Renal cortical epithelial cell (primary cell): ENCODE measurements around the gene SLC7A6OS. TPM values are rescaled to one million over a fixed set of nuclear protein-coding genes. Genes with fewer than 3 reads are reported as not detected.

ENCODE experiments used
- DNase-seq: peaks from one replicate; pipeline ENCODE4 v3.0.0-alpha.2; 2011; ENCODE audit warnings: low read depth
- total RNA-seq: library from RNA; depleted of rRNA; stranded (reverse); fragments of >200 nt; gene quantifications from 2 replicates; pipeline ENCODE4 v1.2.3, GENCODE V29; 2014

SLC7A6OS gene
- total RNA-seq, 1 donor from 2014 or later: 12.1 TPM

- DNase-seq: no peak
Observed at GRCh38 chr16:68253721-68254120, 57.0 kb downstream of the SLC7A6OS start.

- no peak for DNase-seq
Observed at GRCh38 chr16:68252383-68252782, 58.4 kb downstream of the SLC7A6OS start.

- no peak for DNase-seq
Observed at GRCh38 chr16:68251832-68252231, 58.9 kb downstream of the SLC7A6OS start.

GRCh38 chr16:68250951-68251350, 59.8 kb downstream of the SLC7A6OS start:
- DNase-seq: no peak

GRCh38 chr16:68249371-68249770, 61.4 kb downstream of the SLC7A6OS start:
- no peak for DNase-seq

Other genes with a start within 250 kb of the SLC7A6OS start
- gene NFATC3, start 225.6 kb downstream of the SLC7A6OS start, total RNA-seq: 6.1 and 17.4 TPM in 2 replicates
- 11.5 and 13.9 TPM in 2 replicates for gene ESRP2, start 74.8 kb downstream of the SLC7A6OS start, total RNA-seq
- gene PLA2G15, start 65.6 kb downstream of the SLC7A6OS start, total RNA-seq: 19.3 and 50.1 TPM in 2 replicates
- gene SLC7A6, start 46.4 kb downstream of the SLC7A6OS start, total RNA-seq: 7.1 and 20.0 TPM in 2 replicates
- gene PRMT7, start 73 bp upstream of the SLC7A6OS start, total RNA-seq: 21.5 and 49.2 TPM in 2 replicates
- under 0.01 TPM in 1 of 2 replicates, not detected in the other for gene SMPD3, start 137.6 kb upstream of the SLC7A6OS start, total RNA-seq
- gene ZFP90, start 228.3 kb upstream of the SLC7A6OS start, total RNA-seq: 25.7 and 39.4 TPM in 2 replicates